Chondrocyte (in vitro differentiated cells): ENCODE measurements around the gene PLAC8. TPM values are rescaled to one million over a fixed set of nuclear protein-coding genes. Genes with fewer than 3 reads are reported as not detected.
"Not testable (repeated sequence)": the region's sequence is repeated elsewhere in the genome, so short reads cannot be mapped to it uniquely, and the experiment has no call there.

Experiments used
- DNase-seq: peaks from one replicate; pipeline ENCODE4 v3.0.0; 2021; ENCODE audit warnings: mixed read lengths, low spot score
- H3K27ac Mint-ChIP-seq: one replicate; pipeline ENCODE4 v1.8.0; 2021; ENCODE audit warnings: mild to moderate bottlenecking, moderate library complexity, mixed read lengths; ENCODE audit not compliant: unreplicated experiment
- H3K27me3 Mint-ChIP-seq: 2 replicates; pipeline ENCODE4 v1.8.0; 2021; ENCODE audit warnings: low read depth, mixed read lengths
- H3K36me3 Mint-ChIP-seq: 2 replicates; pipeline ENCODE4 v1.8.0; 2021; ENCODE audit warnings: low read depth, mixed read lengths
- H3K4me1 Mint-ChIP-seq: 2 replicates; pipeline ENCODE4 v1.8.0; 2021; ENCODE audit warnings: low read depth, mild to moderate bottlenecking, mixed read lengths
- H3K4me3 Mint-ChIP-seq: one replicate; pipeline ENCODE4 v1.8.0; 2021; ENCODE audit warnings: mild to moderate bottlenecking, moderate library complexity, mixed read lengths; ENCODE audit not compliant: unreplicated experiment
- H3K9me3 Mint-ChIP-seq: 2 replicates; pipeline ENCODE4 v1.8.0; 2021; ENCODE audit warnings: low read depth, mixed read lengths
- CTCF ChIP-seq: fragments of 200-600 bp; sonication (generic); IDR thresholded peaks from 2 replicates; pipeline ENCODE4 v1.5.0; 2021; ENCODE audit warnings: antibody characterized with exemption, mild to moderate bottlenecking, moderate library complexity
- total RNA-seq: library from RNA; stranded (reverse); gene quantifications from 3 replicates; pipeline ENCODE4 v1.2.1, GENCODE V29; 2021

Gene PLAC8
- total RNA-seq, 1 donor from 2014 or later, result not detected

GRCh38 chr4:83093060-83093640 is 21.4 kb downstream of the PLAC8 start:
- Mint-ChIP-seq H3K27me3 (peaks cover 9% of the 10 kb centered on the region), H3K9me3 (no peaks in the 10 kb centered on the region), H3K4me3 (no peak overlapping the region), H3K27ac (no peak overlapping the region), H3K4me1 (no peaks in the 10 kb centered on the region), H3K36me3 (no peaks in the 10 kb centered on the region)
- TF ChIP-seq CTCF, result no peak
- no peak for DNase-seq

- no peak for TF ChIP-seq CTCF
- no peak for DNase-seq
- no peaks in the 10 kb centered on the region for H3K36me3 Mint-ChIP-seq
- no peak overlapping the region for H3K4me3 Mint-ChIP-seq
- peaks cover 6% of the 10 kb centered on the region for H3K27me3 Mint-ChIP-seq
- H3K27ac Mint-ChIP-seq, result no peak overlapping the region
- no peaks in the 10 kb centered on the region for H3K4me1 Mint-ChIP-seq
- no peaks in the 10 kb centered on the region for H3K9me3 Mint-ChIP-seq
Measured at GRCh38 chr4:83089410-83090157, 24.9 kb downstream of the PLAC8 start.

- H3K9me3 Mint-ChIP-seq, result peaks cover 11% of the 10 kb centered on the region
- H3K4me3 Mint-ChIP-seq, H3K4me1 Mint-ChIP-seq, H3K27ac Mint-ChIP-seq, H3K27me3 Mint-ChIP-seq, H3K36me3 Mint-ChIP-seq, DNase-seq: not testable (repeated sequence)
Measured at GRCh38 chr4:83084956-83085355, 29.6 kb downstream of the PLAC8 start.

GRCh38 chr4:83083925-83084475 is 30.5 kb downstream of the PLAC8 start:
- peaks cover 11% of the 10 kb centered on the region for H3K9me3 Mint-ChIP-seq
- TF ChIP-seq CTCF, result no peak
- peaks cover 2% of the 10 kb centered on the region for H3K27me3 Mint-ChIP-seq
- H3K36me3 Mint-ChIP-seq, result peaks cover 2% of the 10 kb centered on the region
- H3K4me3 Mint-ChIP-seq, result no peak overlapping the region
- no peak for DNase-seq
- H3K4me1 Mint-ChIP-seq, result no peaks in the 10 kb centered on the region
- no peak overlapping the region for H3K27ac Mint-ChIP-seq

GRCh38 chr4:83082777-83083176 is 31.8 kb downstream of the PLAC8 start:
- Mint-ChIP-seq H3K27me3 (no peaks in the 10 kb centered on the region), H3K4me1 (no peaks in the 10 kb centered on the region), H3K4me3 (no peak overlapping the region), H3K9me3 (peaks cover 11% of the 10 kb centered on the region), H3K36me3 (peaks cover 3% of the 10 kb centered on the region), H3K27ac (no peak overlapping the region)
- no peak for TF ChIP-seq CTCF
- no peak for DNase-seq
